HepG2 (cell line): Measurements from ENCODE around the gene POLA1. TPM values are rescaled to one million over a fixed set of nuclear protein-coding genes. Genes with fewer than 3 reads are reported as not detected.

Experiments
- ATAC-seq: fragments of 200-7000 bp; cut with Tn5 transposase; 3 replicates; pipeline ENCODE4 v1.9.1; 2020; ENCODE audit warnings: mild to moderate bottlenecking, moderate library complexity
- BruUV-seq: library from RNA; stranded (reverse); fragments of 400-500 nt; replicated peaks from 2 replicates; lab custom pipeline; 2021; lab: Mats Ljungman, UMichigan
- CTCF ChIA-PET: fragments of 300-600 bp; formaldehyde crosslinking; extraction: SDS; loops from one replicate; lab custom pipeline; 2021; ENCODE audit warnings: low total read pairs, inconsistent platforms, low intra/inter-chr PET ratio; lab: Yijun Ruan, JAX
- POLR2A ChIA-PET: fragments of 350-600 bp; sonication (Branson Sonifier 250); formaldehyde crosslinking; loops from one replicate; lab custom pipeline; 2020; ENCODE audit warnings: antibody characterized with exemption, inconsistent platforms; lab: Yijun Ruan, JAX
- DNase-seq: peaks from one replicate; pipeline ENCODE4 v3.0.0-alpha.2; 2015; ENCODE audit warnings: low spot score
- FAIRE-seq: peaks from 3 replicates; lab custom pipeline; 2011; peaks lifted over from hg19 to GRCh38; lab: Jason Lieb, UNC
- H2AFZ ChIP-seq: one replicate; pipeline ENCODE4 v1.6.1; 2011; ENCODE audit warnings: low read length, inconsistent platforms
- H3K27ac ChIP-seq: fragments of 300-600 bp; 3 replicates; pipeline ENCODE4 v1.8.0; 2011; ENCODE audit warnings: mixed run types, mild to moderate bottlenecking, mixed read lengths, low read length, inconsistent platforms; ENCODE audit not compliant: insufficient read depth; ENCODE audit errors: extremely low read length
- H3K27me3 ChIP-seq, 2 experiments: fragments of 200-600 bp in 1 of 2; 2 replicates in 1 of 2; 3 replicates in 1 of 2; pipeline versions ENCODE4 v1.6.0 to v1.8.0; 2011; ENCODE audit warnings: low read length in 2 of 2, mild to moderate bottlenecking in 2 of 2, moderate library complexity in 2 of 2, inconsistent platforms in 1 of 2; ENCODE audit not compliant: insufficient read depth in 2 of 2, control insufficient read depth in 1 of 2
- H3K36me3 ChIP-seq, 2 experiments: fragments of 200-600 bp in 1 of 2; replicated peaks in 1 of 2; 2 replicates in 1 of 2; 3 replicates in 1 of 2; pipeline versions ENCODE4 v1.5.1 to v1.8.0; 2011; ENCODE audit warnings: low read length in 2 of 2, inconsistent platforms in 1 of 2; ENCODE audit not compliant: insufficient read depth in 2 of 2, control insufficient read depth in 1 of 2
- H3K4me1 ChIP-seq: 2 replicates; pipeline ENCODE4 v1.5.1; 2012; ENCODE audit warnings: low read length, inconsistent platforms; ENCODE audit not compliant: insufficient read depth
- H3K4me2 ChIP-seq: 2 replicates; pipeline ENCODE4 v1.6.0; 2011; ENCODE audit warnings: low read depth, low read length, inconsistent platforms
- H3K4me3 ChIP-seq, 3 experiments: fragments of 200-600 bp in 1 of 3; sonication (generic), shearing (Covaris generic) in 1 of 3; replicated peaks in 1 of 3; 2 replicates each; pipeline ENCODE4 v1.5.1; 2011 to 2016; ENCODE audit warnings: low read length in 3 of 3, inconsistent platforms in 2 of 3, low read depth in 2 of 3, mild to moderate bottlenecking in 2 of 3, control low read depth in 1 of 3, mixed read lengths in 1 of 3; ENCODE audit not compliant: insufficient read depth in 1 of 3
- H3K79me2 ChIP-seq: one replicate; pipeline ENCODE4 v1.6.1; 2011; ENCODE audit warnings: low read length, inconsistent platforms; ENCODE audit not compliant: insufficient read depth
- H3K9ac ChIP-seq: 2 replicates; pipeline ENCODE4 v1.6.0; 2011; ENCODE audit warnings: mild to moderate bottlenecking, low read depth, low read length, inconsistent platforms; ENCODE audit not compliant: insufficient read depth
- H3K9me3 ChIP-seq: 2 replicates; pipeline ENCODE4 v1.5.1; 2012; ENCODE audit warnings: mild to moderate bottlenecking, low read length
- H4K20me1 ChIP-seq: 2 replicates; pipeline ENCODE4 v1.6.0; 2011; ENCODE audit warnings: inconsistent platforms, mild to moderate bottlenecking, low read length, moderate library complexity; ENCODE audit not compliant: insufficient read depth
- BORCS8-MEF2B ChIP-seq: sonication (generic); formaldehyde crosslinking; IDR thresholded peaks from 2 replicates; pipeline ENCODE4 v1.8.0; 2022; ENCODE audit warnings: mild to moderate bottlenecking, missing genetic modification reagents
- CEBPB ChIP-seq: IDR thresholded peaks from 2 replicates; pipeline ENCODE4 v1.6.1; 2011; ENCODE audit warnings: low read depth, low read length, improper control_type of control experiment, borderline replicate concordance
- CENPBD1 ChIP-seq: sonication (generic); formaldehyde crosslinking; IDR thresholded peaks from 2 replicates; pipeline ENCODE4 v1.8.0; 2022; ENCODE audit warnings: missing genetic modification reagents, low read depth, mild to moderate bottlenecking, borderline replicate concordance
- EZH2 ChIP-seq: conservative IDR thresholded peaks from 2 replicates; pipeline ENCODE4 v1.6.1; 2012; ENCODE audit warnings: mild to moderate bottlenecking, low read depth, low read length, moderate library complexity
- GPBP1L1 ChIP-seq: sonication (generic); formaldehyde crosslinking; IDR thresholded peaks from 2 replicates; pipeline ENCODE4 v1.5.0; 2020; ENCODE audit warnings: mild to moderate bottlenecking, missing genetic modification reagents
- HBP1 ChIP-seq: IDR thresholded peaks from 2 replicates; pipeline ENCODE4 v1.6.1; 2016; ENCODE audit warnings: low read depth, control low read depth
- HMGXB4 ChIP-seq, 2 experiments: sonication (generic) in 1 of 2; formaldehyde crosslinking in 1 of 2; IDR thresholded peaks; 2 replicates each; pipeline versions ENCODE4 v1.4.0 to v1.6.1; 2018 to 2020; ENCODE audit warnings: missing genetic modification reagents in 2 of 2, borderline replicate concordance in 1 of 2, low read depth in 1 of 2, mild to moderate bottlenecking in 1 of 2, missing biosample characterization in 1 of 2
- KLF9 ChIP-seq: IDR thresholded peaks from 2 replicates; pipeline ENCODE4 v1.6.1; 2016; ENCODE audit warnings: low read depth
- SAFB2 ChIP-seq: sonication (generic); formaldehyde crosslinking; IDR thresholded peaks from 2 replicates; pipeline ENCODE4 v1.5.1; 2020; ENCODE audit warnings: missing genetic modification reagents, low read depth, mild to moderate bottlenecking, borderline replicate concordance
- ZC3H13 ChIP-seq: sonication (generic); formaldehyde crosslinking; IDR thresholded peaks from 2 replicates; pipeline ENCODE4 v1.8.1; 2023; ENCODE audit warnings: mild to moderate bottlenecking, missing genetic modification reagents, moderate library complexity
- ZNF274 ChIP-seq: sonication (generic); formaldehyde crosslinking; IDR thresholded peaks from 2 replicates; pipeline ENCODE4 v1.5.1; 2020; ENCODE audit warnings: mild to moderate bottlenecking, missing genetic modification reagents
- ZNF639 ChIP-seq: conservative IDR thresholded peaks from 2 replicates; pipeline ENCODE4 v1.6.1; 2018; ENCODE audit warnings: missing genetic modification reagents
- ZNF674 ChIP-seq: sonication (generic); formaldehyde crosslinking; IDR thresholded peaks from 2 replicates; pipeline ENCODE4 v1.5.0; 2020; ENCODE audit warnings: low read depth, mild to moderate bottlenecking, missing genetic modification reagents
- ZNF678 ChIP-seq: sonication (generic); formaldehyde crosslinking; IDR thresholded peaks from 2 replicates; pipeline ENCODE4 v1.4.0; 2020; ENCODE audit warnings: mild to moderate bottlenecking, missing genetic modification reagents
- ZNF777 ChIP-seq: sonication (generic); formaldehyde crosslinking; IDR thresholded peaks from 2 replicates; pipeline ENCODE4 v1.4.0; 2020; ENCODE audit warnings: missing genetic modification reagents
- in situ Hi-C: cut with HindIII; loops from 2 replicates; pipeline ENCODE4 v1.10.0; 2017; ENCODE audit warnings: low pct_unique_long_range_greater_than_20kb; ENCODE audit not compliant: extremely low pct_ligation_motif_present
- intact Hi-C: fragments of 100-400 bp; cut with micrococcal nuclease; formaldehyde crosslinking; loops from one replicate; pipeline ENCODE4 v1.10.0; 2022; ENCODE audit not compliant: unreplicated experiment
- polyA plus RNA-seq, 8 experiments: library from polyadenylated mRNA; depleted of rRNA in 3 of 8; stranded (reverse) in 7 of 8; unstranded in 1 of 8; fragments of >200 nt; fragmentation: Illumina TruSeq in 4 of 8; extraction: Trizol in 4 of 8; gene quantifications; 2 replicates each; pipeline versions ENCODE4 v1.2.1 to v1.2.3, GENCODE V29; 2011 to 2016; ENCODE audit warnings: low read depth in 4 of 8, missing spikeins in 1 of 8, mixed read lengths in 1 of 8; ENCODE audit not compliant: insufficient read depth in 1 of 8
- total RNA-seq, 5 experiments: library from RNA; depleted of rRNA; stranded (reverse); fragments of >200 nt; fragmentation: Illumina TruSeq; extraction: Trizol; gene quantifications; 2 replicates each; pipeline ENCODE4 v1.2.3, GENCODE V29; 2016; ENCODE audit warnings: low read depth in 1 of 5

POLA1 gene
- total and polyA plus RNA-seq, 2 of the 13 experiments (the other 11 are each of a cell fraction or from before 2014, with no cell fraction given), result 3.3 to 26.5 TPM

- TF ChIP-seq GPBP1L1 (CRISPR knock-in tag), result no peak
- TF ChIP-seq ZNF274 (CRISPR knock-in tag), result no peak
- no peak for TF ChIP-seq CENPBD1 (CRISPR knock-in tag)
- no peak for TF ChIP-seq HMGXB4 (CRISPR knock-in tag; IDR thresholded peaks at IDR 0.05; ENCODE audit: borderline replicate concordance in 1 of 2, low read depth in 1 of 2)
Measured at GRCh38 chrX:24790166-24790565, 96.4 kb downstream of the POLA1 start (continued).

GRCh38 chrX:24796204-24796603 is 102.5 kb downstream of the POLA1 start:
- no peaks in the 10 kb centered on the region for H3K27me3 ChIP-seq
- H3K4me2 ChIP-seq, result no peak overlapping the region
- no peaks in the 10 kb centered on the region for H3K9me3 ChIP-seq
- no peak for DNase-seq
- no peak for ATAC-seq
- H3K27ac ChIP-seq, result no peak overlapping the region
- FAIRE-seq, result no peak
- intact Hi-C loops, result no loop called here
- H2AFZ ChIP-seq, result no peak overlapping the region
- POLR2A ChIA-PET, result no interaction called here
- no peaks in the 10 kb centered on the region for H3K4me1 ChIP-seq
- CTCF ChIA-PET, result no interaction called here
- no TSS peak for BruUV-seq
- in situ Hi-C loops, result no loop called here
- H3K79me2 ChIP-seq, result no peaks in the 10 kb centered on the region
- peaks cover 1 to 3% of the 10 kb centered on the region in 2 experiments; a peak in 1 of 5 replicates for H3K36me3 ChIP-seq
- H4K20me1 ChIP-seq, result no peaks in the 10 kb centered on the region
- H3K4me3 ChIP-seq, result no peak overlapping the region
- H3K9ac ChIP-seq, result no peak overlapping the region
- TF ChIP-seq KLF9 (CRISPR knock-in tag) (no peak), ZNF674 (CRISPR knock-in tag) (no peak), BORCS8-MEF2B (CRISPR knock-in tag) (no peak), HBP1 (CRISPR knock-in tag) (no peak), CEBPB (no peak), ZNF777 (CRISPR knock-in tag) (no peak), EZH2 (no peak), ZNF639 (CRISPR knock-in tag) (no peak), ZNF678 (CRISPR knock-in tag) (no peak), ZC3H13 (CRISPR knock-in tag) (no peak), SAFB2 (CRISPR knock-in tag) (no peak)
